Stimulated activated CD4-positive, alpha-beta T cell treated with anti-CD3 and anti-CD28 coated beads, TNF-alpha, amount 100 ng/mL, for 1 hour (primary cell): ENCODE data around the gene ST7.

Source experiments
- DNase-seq, 3 donors: peaks; one replicate each; pipeline ENCODE4 v3.0.0-alpha.2; 2020; ENCODE audit warnings: low read depth in 3 of 3, low spot score in 1 of 3

The ST7 gene

GRCh38 chr7:117008886-117009531, 55.7 kb downstream of the ST7 start:
- DNase-seq, result no peak

GRCh38 chr7:117009705-117010361, 56.5 kb downstream of the ST7 start:
- no peak for DNase-seq

GRCh38 chr7:117010375-117011133, 57.3 kb downstream of the ST7 start:
- no peak for DNase-seq

GRCh38 chr7:117011419-117012260, 58.3 kb downstream of the ST7 start:
- no peak for DNase-seq

GRCh38 chr7:117012284-117012683, 59.0 kb downstream of the ST7 start:
- DNase-seq, result no peak

- no peak for DNase-seq
Measured at GRCh38 chr7:117012696-117013095, 59.4 kb downstream of the ST7 start.

GRCh38 chr7:117014099-117014656, 60.9 kb downstream of the ST7 start:
- no peak for DNase-seq

GRCh38 chr7:117014673-117015133, 61.4 kb downstream of the ST7 start:
- DNase-seq, result no peak

- DNase-seq, result no peak
Measured at GRCh38 chr7:117015258-117016184, 62.2 kb downstream of the ST7 start.

- DNase-seq, result no peak
Measured at GRCh38 chr7:117017017-117017451, 63.7 kb downstream of the ST7 start.

- no peak for DNase-seq
Measured at GRCh38 chr7:117017702-117018266, 64.5 kb downstream of the ST7 start.

GRCh38 chr7:117018713-117019112, 65.4 kb downstream of the ST7 start:
- DNase-seq, result no peak

- no peak for DNase-seq
Measured at GRCh38 chr7:117019287-117019686, 66.0 kb downstream of the ST7 start.

GRCh38 chr7:117019786-117020590, 66.7 kb downstream of the ST7 start:
- DNase-seq, result no peak

- no peak for DNase-seq
Measured at GRCh38 chr7:117020591-117020973, 67.3 kb downstream of the ST7 start.

- no peak for DNase-seq
Measured at GRCh38 chr7:117021366-117021765, 68.1 kb downstream of the ST7 start.

GRCh38 chr7:117021986-117022385, 68.7 kb downstream of the ST7 start:
- DNase-seq, result no peak

- no peak for DNase-seq
Measured at GRCh38 chr7:117023325-117023854, 70.1 kb downstream of the ST7 start.
